Forelimb muscle (tissue), 1 donor: ENCODE data around the gene UPK2. TPM values are rescaled to one million over a fixed set of nuclear protein-coding genes. Genes with fewer than 3 reads are reported as not detected.
A peak's percentile ranks its signal among the peaks of the same experiment; 100 is the strongest.

Experiments
- DNase-seq: peaks from one replicate; pipeline ENCODE4 v3.0.0-alpha.2; 2013; ENCODE audit warnings: low read depth
- polyA plus RNA-seq: library from polyadenylated mRNA; unstranded; fragments of 120-200 nt; gene quantifications from one replicate; pipeline ENCODE4 v1.2.1, GENCODE V29; 2013; ENCODE audit not compliant: insufficient read length

Gene UPK2
- polyA plus RNA-seq = 1.3 TPM

DNA sequence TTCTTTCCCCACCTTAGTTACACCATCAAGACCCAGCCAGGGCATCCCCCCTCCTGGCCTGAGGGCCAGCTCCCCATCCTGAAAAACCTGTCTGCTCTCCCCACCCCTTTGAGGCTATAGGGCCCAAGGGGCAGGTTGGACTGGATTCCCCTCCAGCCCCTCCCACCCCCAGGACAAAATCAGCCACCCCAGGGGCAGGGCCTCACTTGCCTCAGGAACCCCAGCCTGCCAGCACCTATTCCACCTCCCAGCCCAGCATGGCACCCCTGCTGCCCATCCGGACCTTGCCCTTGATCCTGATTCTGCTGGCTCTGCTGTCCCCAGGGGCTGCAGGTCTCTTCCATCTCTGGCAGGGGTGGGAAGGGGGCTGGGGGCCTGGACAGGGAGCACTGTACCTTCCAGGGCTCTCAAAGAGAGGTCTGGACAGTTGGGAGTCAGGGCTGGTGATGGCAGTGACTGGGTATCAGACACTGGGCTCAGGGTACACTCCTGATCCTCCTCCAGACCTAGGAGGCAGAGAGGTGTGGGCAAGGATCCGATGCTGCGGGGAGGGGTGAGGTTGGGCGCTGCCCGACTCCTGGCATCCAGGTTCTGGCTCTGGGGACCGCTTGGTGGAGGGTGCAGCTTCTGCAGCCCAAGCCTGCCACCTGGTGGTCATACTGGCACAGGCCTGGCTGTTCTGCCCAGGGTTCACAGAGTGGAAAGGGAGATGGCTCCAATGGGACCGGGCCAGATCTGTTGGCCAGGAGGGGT is at the start of gene UPK2:
TSS of gene UPK2 (plus strand) at position 205 of the 753 bp plus-strand sequence. CDS start at position 258, 53 bp downstream.
- DNase-seq = no peak

DNA sequence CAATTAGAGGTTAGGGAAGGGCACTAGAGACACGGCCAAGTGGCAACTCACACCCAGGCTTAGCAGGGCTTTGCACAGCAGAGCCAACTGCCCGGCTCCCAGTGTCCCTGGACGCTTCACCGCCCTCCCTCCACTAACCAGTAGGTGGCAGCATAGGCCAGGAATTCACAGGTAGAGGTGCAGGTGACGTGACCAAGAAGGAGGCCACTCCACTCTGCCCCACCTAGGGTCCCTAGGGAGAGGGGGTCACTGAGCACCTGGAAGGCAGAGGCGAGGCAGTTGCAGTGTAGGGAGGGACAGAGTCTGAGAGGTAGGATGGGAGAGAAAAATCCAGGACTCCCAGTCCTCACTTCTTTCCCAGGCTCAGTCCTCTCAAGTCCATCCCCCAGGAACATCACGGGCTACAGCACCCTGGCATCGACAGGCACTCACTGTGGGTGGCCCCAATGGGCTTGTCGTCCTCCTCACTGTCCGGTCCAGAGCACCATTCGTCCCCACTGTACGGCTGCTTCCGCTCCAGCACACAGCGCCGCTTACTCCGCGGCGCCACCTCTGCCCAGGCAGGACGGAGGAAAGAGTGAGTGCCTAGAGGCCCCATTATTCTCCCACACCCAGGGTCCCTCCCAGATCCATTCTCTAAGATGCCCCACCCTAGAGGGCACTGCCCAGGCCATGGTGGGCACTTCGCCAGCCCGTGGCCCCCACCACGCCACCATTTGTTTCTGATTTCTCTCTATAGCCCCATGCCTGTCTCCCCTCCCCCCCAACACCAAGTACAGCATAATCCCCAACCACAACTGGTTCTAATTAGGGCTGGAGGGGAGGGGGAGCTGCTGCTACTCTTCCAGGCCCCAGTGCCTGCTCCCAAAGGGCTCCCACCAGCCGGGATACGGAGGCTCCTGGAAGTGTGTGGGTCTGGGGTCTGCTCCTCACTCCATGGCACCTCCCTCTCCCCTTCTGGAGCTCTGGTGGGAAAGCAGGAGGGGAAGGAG is 48.8 kb upstream of the UPK2 start:
- DNase-seq = no peak

DNA sequence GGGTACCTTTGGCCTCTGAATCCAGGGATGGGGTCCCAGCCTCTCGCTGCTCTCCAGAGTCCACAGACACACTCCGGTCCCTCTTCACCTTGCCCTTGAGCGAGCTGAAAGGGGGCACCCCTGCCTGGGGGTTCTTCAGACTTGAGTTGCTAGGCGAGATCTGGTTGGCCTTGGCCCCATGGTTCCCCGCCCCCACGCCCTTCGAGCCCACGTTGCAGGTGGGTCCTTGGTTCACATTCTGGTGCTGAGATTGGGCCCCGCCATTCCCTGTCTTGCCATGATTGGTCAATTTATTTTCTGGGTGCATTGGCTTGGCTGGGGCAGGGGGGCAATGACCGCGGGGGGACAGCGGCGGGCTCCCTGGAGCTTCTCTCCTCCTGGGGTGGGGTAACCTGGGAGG is 47.8 kb upstream of the UPK2 start:
- no peak for DNase-seq

DNA sequence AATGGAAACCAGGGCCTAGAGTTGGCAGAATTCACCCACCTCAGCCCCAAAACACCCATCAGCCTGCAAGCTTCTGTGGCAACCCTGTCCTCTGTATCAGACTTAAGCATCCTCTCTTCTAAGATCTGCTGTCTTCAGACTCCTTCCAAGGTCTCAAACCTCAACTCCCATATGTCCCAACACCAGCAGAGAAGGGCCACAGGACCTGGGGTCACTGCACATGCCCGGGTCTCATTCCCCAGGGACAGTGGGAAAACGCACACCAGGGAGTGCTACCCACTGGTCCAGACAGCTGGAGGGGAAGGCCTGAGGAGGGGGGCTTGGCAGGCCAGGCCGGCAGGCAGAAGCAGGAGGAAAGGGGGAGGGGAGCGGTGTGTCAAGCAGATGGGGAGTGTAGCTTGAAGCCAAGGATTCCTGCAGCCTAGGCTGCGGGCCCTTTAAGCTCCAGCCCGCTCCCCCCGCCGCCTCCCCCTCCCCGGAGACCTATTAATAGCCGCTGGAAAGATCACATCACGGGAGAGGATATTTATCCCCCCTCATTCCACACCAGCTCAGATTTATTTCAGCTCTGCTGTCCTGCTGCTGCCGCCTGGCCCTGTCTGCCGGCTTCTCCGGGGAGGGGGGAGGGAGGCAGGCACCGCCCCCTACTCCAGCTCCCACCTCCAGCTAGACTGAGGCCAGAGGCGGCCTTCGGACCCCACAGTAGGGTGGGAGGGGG is 47.0 kb upstream of the UPK2 start:
- peak; percentile 84 for DNase-seq

DNA sequence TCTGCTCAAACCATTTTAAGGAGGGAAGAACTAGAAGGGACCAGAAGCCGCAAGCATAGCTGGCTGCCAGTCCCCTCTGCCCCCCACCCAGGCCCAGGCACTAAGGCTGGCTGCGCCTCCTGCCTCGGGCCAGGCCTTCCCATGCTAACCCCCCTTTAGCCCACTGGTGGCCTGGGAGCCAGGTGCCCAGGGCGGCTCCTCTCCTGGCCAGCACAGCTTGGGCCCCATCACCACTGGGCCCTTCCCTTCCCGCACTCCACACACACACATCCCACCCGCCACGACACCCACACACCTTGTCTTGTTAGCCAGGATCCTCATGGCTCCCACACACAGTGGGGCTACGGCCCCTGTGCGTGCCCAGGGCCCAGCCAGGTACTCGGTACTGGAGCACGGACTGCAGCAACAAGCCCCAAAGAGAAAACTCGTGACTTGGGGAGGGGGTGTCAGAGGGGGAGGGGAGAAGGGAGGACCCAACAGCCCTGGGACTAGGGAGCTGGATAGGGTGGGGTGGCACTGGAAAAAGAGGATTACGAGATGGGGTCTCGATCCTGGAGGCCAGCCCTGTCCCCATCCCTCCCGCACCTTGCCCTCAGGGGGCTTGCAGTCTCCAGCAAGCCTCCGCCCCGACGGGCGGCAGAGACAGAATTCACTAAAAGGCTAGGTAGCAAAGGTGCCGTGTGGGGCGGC is 46.3 kb upstream of the UPK2 start:
- DNase-seq = no peak

DNA sequence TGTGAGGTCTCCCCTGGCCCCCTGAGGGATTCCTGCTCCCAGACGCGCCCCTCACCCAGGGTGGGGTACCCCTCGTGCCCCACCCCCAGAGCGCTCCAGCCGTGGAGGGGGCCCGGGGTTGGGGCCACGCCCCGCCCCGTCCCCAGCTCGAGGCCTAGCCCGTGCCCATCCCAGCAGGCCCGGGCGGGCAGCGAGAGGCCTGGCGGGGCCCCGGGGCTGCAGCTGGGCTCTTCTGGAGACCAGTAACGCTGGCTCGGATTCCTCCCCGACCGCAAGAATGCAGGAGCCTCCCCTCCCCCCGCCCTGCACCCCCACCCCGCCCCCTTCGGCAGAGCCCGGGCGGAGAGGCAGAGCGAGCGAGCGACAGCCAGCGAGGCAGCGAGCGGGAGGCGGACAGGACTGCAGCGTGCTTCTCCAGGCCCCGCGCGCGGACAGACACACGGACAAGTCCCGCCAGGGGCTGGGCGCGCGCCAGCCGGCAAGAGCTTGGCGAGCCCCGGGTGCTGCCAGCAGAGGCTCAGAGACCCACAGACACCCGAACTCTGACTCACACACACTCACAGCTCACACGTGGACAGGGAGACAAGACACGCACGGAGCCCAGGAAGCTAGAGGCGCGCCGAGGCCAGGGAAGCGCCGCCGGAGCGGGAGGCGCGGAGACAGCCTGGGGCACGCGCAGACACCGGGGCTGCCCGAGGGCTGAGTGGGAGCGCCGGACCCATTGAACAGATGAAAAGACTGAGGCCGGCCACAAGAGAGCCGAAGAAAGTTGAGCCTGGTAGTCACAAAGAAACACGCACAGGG is 45.6 kb upstream of the UPK2 start:
- DNase-seq = no peak

DNA sequence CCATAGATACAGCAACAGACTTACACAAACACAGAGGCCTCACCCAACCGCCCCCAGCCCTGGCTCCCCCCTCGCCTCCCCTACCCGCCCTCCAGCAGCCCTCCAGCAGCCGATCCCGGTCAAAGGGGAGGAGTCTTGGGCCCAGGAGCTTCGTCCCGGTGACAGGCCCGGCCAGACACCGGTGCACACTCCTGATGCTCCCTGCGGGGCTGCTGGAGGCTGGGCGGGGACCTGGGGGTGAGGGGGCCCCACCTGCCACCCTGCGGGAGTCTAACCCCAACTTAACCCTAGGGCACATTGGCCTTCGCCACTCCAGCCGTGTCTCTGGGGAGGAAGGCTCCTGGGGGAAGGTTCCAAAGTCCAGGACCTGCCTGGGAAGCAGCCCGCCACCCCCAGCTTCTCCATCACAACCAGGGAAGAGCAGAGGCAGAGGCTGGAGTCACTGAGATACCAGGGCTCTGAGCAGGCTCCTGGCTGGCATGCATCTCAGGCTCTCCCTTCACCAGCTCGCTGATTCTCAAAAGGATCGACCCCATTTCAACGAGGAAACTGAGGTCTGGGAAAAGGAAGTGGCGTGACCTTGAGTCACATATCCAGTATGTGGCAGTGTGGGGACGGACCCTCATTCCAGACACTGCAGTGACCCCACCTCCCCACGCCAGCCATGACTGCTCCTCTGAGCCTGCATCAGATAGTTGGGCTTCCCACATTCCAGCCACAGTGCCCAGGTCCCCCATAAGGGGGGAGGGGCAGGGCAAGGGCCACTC is 44.8 kb upstream of the UPK2 start:
- no peak for DNase-seq

DNA sequence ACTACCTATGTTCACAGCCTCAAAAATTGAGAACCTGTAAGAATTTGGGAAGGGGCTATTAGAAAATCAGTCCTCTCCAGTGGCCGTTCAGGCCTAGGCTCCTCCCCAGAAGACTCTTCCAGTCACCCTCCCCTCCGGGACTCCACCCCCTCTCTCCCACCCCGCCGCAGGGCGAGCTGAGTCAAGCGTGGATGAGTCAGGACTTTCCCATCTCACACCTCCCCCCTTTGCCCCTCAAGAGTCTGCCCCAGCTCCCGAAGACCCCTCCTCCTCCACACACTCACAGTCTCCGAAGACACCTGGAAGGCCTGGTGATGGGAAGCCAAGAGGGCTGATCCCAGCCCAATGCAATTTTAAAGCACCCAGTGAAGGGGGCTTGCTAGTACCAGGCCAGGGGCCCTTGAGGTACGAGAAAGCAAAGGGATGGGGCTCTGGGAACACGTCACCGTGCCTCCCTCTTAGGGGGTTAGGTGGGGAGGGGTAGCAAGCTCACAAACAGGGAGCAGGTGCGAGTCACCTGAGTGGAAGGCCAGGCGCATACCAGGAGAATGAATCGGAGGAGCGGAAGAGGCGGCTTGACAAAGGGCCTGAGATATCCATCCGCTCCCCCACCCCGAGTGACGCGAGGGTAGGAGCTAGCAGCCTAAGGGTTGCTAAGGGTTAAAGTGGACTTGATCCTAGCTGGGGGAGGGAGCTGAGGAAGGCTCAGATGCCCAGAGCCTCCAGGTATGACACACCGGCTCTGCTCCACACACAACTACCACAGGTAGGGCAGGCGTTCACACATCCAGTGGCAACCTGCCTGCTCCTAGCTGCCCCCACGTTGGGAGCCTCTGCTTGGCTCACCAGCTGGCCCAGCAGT is 44.0 kb upstream of the UPK2 start:
- no peak for DNase-seq

DNA sequence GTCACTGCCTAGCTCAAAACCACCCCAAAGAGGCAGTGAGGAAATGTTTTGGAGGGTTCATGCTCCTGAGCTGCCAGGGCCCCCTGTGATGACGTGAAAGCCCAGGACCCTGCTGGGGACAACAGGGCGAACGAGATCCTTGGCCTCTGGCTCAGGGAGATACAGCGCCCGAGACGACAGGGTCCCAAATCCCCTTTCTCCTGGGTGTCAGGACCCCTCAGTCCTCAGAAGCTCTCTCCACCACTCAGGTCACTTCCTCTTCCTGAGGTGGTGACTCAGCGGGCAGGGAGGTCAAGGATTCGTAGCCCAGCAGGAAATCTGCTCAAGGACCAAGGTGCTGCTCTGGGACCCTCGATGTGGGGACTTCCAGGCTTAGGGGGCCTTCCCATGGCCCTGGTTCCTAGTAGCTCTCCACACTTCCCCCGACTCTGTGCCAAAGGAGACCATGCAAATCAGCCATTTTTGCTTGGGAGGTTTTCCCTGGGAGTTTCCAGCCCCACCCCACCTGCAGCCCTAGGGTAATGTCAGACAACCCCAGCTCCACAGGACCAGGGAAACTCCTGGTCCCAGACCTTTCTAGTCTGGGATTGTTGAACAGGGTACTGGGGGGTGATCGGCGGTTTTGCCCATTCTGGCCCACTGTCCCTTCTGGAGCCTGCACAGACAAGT is 43.2 kb upstream of the UPK2 start:
- no peak for DNase-seq

DNA sequence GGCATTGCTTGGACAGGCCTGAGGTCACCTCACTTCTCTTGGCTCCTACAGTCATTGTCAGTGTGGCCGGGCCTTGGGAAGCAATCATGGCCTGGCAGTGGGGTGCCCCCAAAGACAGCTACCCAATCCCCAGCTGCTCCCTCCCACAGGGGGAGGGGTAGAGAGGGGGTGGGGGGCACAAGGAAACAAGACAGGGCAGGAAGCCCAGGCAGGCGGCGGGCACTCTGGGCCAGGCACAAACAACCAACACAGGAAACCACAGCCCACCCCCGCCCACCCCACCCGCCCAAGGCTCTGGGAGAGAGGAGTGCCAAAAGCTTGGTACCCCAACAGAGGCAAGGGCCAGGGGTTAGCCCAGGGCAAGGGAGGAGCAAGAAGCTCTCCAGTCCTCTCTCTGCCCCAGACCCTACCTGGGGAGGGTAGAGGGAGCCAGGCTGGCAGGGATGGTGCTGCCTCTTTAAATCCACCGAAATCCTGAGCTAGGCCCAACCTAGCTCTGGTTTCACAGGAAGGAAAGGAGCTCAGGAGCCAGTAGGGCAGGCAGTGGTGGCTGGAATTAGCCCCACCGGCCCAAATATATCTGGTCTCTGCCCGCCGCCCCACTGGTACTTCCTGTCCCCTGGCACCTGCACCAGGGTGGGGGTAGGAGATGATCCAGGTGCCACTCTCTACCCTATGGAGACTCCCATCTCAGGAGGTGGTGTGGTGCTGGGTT is 42.5 kb upstream of the UPK2 start:
- DNase-seq = no peak

DNA sequence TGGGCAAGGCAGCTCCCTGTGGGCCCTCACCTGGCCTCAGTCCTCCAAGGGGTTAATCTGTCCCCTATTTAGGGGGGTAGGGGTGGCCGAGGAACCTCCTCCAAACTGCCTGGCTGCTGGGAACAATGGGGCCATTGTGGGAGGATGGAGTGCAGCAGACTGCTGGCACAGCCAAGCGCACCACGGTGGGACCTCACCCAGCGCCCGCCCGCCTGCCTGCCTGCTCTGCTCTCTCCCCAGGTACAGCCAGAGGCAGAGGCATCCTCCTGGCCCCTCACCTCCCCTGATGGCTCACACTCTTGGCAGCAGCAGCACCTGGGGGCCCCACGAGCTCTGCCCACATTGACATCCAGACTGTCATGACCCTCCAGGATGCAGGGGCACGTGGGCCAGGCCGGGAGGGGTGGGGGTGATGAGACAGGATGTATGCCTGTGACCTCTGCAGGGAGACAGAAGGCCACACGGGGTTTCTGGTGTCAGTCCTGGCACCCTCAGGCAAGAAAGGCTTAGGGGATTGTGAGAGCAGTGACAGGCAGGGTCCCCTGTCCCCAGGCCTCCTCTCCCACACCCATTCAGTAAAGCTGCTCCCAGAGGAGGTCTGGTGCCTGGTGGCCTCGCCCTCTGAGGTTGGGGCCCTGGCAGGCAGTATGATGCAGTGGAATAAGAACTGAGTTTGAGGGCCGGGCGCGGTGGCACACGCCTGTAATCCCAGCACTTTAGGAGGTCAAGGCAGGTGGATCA is 41.8 kb upstream of the UPK2 start:
- no peak for DNase-seq

DNA sequence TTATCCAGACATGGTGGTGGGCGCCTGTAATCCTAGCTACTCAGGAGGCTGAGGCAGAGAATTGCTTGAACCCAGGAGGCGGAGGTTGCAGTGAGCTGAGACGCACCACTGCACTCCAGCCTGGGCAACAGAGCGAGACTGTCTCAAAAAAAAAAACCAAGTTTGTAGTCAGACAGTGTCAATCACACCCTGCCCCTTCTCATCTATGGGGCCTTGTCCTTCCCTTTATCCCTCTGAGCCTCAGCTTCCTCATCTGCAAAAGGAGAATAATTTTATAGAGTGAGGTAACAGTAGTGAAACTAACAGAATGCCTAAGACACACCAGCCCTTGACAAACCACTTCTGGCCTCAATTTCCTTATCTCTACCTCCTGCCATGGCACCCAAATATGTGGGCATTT is 41.1 kb upstream of the UPK2 start:
- DNase-seq = no peak

DNA sequence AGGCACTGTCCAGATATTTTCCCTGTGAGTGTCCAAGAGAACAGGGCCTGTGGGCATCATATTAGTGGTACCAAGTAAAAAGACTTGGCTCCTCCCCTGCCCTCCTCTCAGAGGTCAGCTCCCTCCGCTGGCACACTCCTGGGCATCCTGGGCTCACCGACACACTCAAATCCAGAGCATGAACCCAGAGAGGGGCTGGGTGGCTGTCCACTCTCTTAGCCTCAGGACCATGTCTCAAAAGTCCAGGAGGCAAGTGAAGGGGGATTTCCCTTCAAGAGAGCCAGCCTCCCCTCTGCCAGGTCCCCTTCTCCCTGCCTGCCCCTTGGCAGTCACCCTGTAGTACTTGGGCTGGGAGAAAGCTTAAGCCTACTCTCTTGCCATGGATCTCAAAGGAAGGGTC is 40.7 kb upstream of the UPK2 start:
- DNase-seq = no peak

DNA sequence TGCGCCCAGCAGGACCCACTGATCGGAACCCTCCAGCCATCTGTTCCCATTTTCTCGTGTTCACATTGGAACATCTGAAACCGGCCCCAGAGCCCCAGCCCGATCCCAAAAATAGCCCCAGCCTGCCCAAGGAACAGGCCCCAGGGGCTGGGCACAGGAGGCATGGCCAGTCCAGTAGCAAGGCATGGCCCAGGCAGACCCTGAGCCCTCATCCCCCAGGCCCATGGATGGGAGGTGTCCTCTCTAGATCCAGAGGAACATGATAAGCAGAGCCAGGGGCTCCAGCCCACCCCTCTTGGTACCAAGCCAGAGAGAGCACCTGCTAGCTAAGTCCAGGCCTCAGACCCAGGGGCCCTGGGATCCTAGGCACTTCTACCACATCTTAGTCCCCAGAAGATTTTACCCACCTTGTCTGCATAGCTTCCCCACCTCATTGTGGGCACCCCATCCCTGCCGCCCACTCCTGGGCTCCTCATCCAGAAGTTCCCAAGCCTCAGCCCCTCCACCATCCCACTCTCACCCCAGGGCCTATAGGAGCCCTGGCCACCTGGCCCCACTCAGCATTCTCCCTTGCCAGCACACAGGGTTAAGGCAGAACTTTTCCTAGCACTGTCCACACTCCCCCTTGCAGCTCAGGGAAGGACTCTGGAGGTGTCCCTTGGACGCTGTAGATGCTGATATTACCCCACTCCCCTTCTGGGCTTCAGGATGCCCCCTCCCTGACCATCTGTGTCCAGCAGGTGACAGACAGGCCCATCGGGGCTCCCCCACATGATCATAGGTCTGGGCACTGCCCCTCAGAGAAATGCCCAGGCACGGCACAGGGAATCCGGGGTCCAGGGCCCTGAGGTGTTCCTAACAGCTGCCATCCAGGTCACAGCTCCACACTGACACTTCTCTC is 39.9 kb upstream of the UPK2 start:
- no peak for DNase-seq

DNA sequence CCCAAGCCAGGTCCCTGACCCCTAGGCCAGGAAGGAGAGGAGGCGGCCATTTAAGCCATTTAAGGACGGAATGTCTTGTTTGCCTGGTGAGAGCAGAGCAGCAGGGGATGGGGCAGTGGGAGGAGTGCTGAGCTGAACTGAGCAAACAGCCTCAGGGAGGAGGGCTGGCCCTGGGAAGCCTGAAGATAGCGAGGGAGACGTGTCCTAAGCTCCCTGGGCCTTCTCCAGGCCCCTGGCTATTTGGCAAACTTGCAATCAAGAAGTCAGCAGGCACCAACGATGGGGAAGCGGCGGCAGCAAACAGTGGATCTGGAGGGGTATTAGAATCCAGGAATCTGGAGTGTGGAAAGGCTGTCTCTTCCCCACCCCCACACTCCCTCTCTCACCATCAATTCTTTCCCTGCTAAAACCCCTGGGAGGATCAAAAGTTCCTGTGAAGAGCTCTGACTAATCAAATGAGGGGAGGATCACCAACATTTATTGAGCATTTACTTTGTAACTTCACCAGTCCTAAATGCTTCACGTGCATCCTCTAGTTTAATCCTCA is 39.2 kb upstream of the UPK2 start:
- no peak for DNase-seq
